Nucleus accumbens (tissue), 56 donors: ENCODE measurements around the gene VRK1.
A peak's percentile ranks its signal among the peaks of the same experiment; 100 is the strongest.
"Not testable (repeated sequence)": the region's sequence is repeated elsewhere in the genome, so short reads cannot be mapped to it uniquely, and the experiment has no call there.

Experiments
- DNase-seq, 56 donors: peaks; one replicate each; lab custom pipeline; 2025; lab: John Stamatoyannopoulos, UW

VRK1 gene

DNA sequence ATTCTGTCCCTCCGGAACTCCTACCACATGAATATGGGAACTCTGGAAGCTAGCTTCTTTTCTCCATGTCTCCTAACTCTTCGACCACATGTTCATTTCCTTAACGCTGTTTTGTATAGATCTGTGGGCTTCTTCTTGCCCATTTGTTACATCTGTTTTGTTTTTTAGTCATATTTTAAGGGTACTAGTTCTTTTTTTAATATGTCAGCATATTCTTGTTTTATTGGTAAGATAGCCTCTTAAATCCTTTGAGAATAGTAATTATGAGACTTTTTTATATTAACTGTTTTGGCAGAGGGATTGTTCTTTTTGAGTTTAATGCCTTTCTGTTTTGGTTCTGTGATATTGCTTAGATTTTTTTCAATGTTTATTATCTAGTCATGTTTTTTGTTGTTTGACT is 70.5 kb downstream of the VRK1 start:
- no peak for DNase-seq

DNA sequence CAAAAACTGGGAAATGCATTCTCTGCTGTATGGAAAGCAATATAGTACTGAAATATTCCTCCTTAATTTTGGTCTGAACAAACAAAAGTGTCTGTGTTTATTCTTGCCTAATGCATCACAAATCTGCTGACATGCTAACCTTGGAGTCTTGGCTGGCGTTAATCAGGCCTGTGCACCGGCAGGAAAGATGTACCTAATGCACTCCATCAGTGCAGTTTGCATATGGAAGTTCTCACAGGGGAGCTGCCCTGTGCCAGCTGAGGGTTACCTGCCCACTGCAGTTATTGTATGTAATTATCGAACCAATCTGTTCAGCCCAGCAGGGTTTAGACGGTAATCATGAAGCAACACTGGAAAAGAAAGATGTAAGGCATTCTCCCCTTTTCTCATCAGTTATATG is 76.9 kb downstream of the VRK1 start:
- DNase-seq: no peak

- no peak for DNase-seq
These were observed 79.6 kb downstream of the VRK1 start for GRCh38 chr14:96876747-96877146.

DNA sequence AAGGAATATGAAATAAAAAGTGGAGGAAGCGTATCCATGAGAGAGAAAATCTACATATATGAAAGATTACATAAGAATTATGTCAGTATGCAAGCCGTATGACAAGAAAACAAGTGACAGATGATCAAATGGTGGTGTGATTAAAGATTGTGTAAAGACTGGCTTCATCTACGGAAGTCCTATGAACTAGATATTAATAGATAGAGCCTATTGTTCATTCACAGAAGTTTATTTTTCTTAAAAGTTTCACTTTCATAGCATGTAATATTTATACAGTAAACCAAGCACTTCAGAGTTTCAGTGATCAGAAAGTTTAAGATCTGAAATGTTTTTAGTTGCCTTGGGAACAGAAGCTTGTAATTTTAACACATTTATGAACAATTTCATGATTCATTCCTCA is 84.5 kb downstream of the VRK1 start:
- DNase-seq: no peak

GRCh38 chr14:96883974-96884373 is 86.8 kb downstream of the VRK1 start:
- not testable (repeated sequence) for DNase-seq

DNA sequence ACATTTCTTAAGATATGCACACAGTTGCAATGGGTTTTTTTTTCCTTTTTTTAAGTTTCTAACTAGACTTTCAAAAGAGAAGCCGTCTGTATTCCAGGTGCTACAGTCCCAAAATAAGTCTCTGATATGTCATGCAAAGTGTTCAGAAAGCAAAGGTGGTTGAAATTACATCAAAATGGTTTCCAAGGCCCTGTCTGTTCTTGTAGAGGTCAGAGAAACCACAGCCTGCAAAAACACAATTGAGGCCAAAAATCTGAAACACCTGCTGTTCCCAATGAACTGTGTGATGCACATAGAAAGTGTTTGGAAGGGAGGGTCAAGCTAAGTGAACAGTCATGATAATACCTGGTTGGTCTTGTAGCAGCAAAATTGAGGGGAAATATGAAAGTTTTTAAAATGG is 91.0 kb downstream of the VRK1 start:
- no peak for DNase-seq

DNA sequence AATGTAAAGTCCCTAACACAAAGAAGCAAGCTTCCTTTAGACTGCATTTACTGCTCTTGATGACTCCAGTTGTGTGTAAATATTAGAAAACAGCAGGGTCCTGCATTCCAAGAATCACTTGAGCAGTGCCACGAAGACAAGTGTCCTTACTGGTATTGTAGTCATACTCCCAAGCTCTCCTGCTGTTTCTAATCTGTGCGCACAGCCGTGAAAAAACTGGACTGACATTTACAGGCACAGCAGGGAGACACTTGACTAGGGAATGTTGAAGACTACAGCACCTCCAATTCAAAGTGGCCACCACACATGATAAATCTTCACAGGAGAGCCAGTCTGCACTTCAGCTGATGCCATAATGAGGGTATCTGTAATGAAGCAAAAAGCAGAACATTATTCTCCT is 91.4 kb downstream of the VRK1 start:
- no peak for DNase-seq

DNA sequence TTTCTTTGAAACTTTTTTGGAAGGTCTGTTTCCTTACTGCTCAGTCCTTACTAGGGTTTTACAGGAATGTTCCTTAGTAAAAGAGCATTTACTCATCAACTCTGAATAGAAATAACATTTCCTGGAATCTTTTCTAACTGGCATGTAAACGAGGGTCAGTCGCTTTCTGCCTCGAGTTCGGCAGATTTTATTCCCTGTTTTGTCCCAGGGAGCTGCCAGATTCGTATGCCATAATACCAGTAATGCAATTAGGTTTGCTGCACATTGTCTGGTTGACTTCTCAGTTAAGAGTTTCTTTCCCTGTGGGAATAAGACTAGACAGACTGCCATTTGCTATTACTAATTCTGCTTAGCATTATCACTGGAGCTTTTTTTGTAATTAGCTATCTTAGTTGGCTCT is 91.9 kb downstream of the VRK1 start:
- no peak for DNase-seq

GRCh38 chr14:96893966-96894622 is 96.9 kb downstream of the VRK1 start:
- DNase-seq: no peak

DNA sequence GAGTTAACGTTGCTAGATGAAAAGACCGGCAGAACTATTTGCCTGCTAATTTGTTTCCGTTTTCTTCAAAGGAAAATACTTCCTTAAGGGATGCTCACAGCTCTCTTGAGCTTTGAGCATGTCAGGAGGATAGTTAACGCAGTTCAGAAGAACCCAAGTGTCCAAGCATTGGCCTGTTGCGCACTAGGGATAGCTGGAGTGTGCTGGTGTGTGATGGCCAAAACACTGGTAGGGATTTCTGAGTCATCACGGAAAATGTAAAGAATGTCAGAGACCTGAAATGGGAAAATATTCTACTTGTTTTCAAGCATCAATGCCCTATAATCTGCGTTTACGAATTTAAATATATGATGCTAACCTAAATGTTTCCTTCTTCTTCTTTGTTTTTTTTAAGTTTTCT is 97.8 kb downstream of the VRK1 start:
- no peak for DNase-seq

GRCh38 chr14:96895658-96896271 is 98.6 kb downstream of the VRK1 start:
- DNase-seq: no peak

DNA sequence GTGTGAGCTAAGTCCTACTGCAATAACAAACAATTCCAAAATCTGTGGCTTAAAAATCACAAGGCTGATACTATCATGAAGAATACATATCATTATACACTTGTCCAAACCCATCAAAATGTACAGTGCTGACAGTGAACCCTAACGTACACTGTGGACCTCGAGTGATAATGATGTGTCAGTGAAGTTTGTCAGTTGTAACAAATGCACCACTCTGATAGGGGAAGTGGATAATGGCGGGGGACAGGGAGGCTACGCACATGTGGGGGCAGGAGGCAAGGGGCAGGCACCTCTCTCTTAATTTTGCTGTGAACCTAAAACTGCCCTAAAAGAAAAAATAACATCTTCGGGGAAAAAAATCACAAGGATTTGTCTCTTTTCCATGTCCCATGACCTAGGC is 100.0 kb downstream of the VRK1 start:
- DNase-seq: no peak

GRCh38 chr14:96901227-96901626 is 104.0 kb downstream of the VRK1 start:
- no peak for DNase-seq

DNA sequence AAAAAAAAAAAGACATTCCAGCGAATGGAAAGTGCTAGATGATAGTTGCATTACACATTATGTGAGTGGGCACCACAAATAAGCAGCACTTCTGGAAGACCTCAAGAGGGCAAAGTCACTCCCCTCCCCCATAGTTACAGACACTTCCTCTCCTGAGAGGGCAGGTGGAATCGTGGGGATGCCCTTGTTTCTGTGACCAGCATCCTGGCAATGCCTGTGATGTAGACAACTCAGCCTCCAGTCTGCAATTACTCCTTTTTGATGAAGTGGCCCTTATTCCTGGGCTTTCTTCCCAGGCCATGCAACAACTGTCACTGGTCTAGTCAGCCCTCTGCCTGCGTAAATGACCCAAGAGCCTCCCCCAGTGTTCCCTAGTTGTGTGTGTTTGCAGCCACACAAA is 104.8 kb downstream of the VRK1 start:
- no peak for DNase-seq

GRCh38 chr14:96903444-96904023 is 106.4 kb downstream of the VRK1 start:
- DNase-seq: no peak

DNA sequence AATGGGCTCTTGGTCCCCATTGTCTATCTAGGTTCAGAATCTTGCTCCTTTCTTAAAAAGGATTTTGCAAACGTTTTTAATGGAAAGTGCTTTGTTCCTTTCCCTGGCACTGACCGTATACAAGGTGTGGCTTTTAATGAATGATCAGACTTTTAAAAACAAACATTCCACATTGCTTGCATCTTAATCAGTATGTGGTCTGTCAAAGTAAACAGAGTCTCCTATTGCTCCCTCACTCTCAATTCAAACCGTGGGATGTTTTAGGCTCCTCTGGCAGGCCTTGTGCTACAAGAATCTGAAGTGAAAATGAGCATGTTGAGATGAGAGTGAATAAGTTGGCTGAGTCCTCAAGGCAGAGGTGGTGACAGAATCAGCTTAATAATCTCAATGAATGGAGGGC is 107.0 kb downstream of the VRK1 start:
- DNase-seq: no peak

DNA sequence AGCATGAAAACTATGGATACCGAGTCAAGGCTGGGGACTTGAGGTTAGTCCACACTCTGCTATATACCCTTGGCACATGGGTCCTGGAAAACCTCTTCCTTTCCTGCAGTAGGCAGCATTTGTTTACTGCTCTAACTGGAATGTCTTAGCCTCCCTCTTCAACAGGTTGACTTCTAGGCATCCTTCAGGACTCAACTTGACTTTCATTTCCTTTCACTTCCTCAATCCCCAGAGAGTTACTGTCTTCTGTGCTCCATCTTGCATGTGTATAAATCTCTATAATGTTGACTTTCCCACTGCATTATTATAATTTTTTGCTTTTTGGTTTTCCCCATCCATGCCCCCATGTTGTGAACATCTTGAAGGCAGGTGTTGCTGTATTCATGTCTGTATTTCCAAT is 107.9 kb downstream of the VRK1 start:
- DNase-seq: no peak

GRCh38 chr14:96905825-96906224 is 108.6 kb downstream of the VRK1 start:
- no peak for DNase-seq

- no peak for DNase-seq
These were observed 109.3 kb downstream of the VRK1 start for GRCh38 chr14:96906434-96906833.

GRCh38 chr14:96909841-96910364 is 112.7 kb downstream of the VRK1 start:
- no peak for DNase-seq

- DNase-seq: peak in 2 of 56 donors; percentile 0 to 7
These were observed 114.4 kb downstream of the VRK1 start for GRCh38 chr14:96911499-96912149.
